Right lobe of liver (tissue), 6 donors: Measurements from ENCODE around the gene C1orf116. TPM values are rescaled to one million over a fixed set of nuclear protein-coding genes. Genes with fewer than 3 reads are reported as not detected.

Experiments
- ATAC-seq, 4 donors: fragments of 200-7000 bp; cut with Tn5 transposase; one replicate each; pipeline ENCODE4 v1.9.1; 2020; ENCODE audit warnings: mild to moderate bottlenecking in 4 of 4, moderate library complexity in 4 of 4
- DNase-seq, 3 donors: peaks; one replicate each; pipeline ENCODE4 v3.0.0-alpha.2; 2020
- H3K27ac ChIP-seq, 3 donors: fragments of 200-600 bp; one replicate each; pipeline ENCODE4 v1.8.0; 2022
- H3K27me3 ChIP-seq, 2 donors: fragments of 200-600 bp; one replicate each; pipeline ENCODE4 v1.8.0; 2022
- H3K36me3 ChIP-seq, 4 donors: fragments of 200-600 bp; sonication (generic) in 1 of 4; one replicate each; pipeline versions ENCODE4 v1.5.1 to v1.8.0; 2017 to 2022; ENCODE audit warnings: control low read depth in 1 of 4
- H3K4me1 ChIP-seq, 4 donors: fragments of 200-600 bp; sonication (generic) in 1 of 4; one replicate each; pipeline versions ENCODE4 v1.5.1 to v1.8.0; 2017 to 2022; ENCODE audit warnings: control low read depth in 1 of 4
- H3K4me3 ChIP-seq, 3 donors: fragments of 200-600 bp; one replicate each; pipeline ENCODE4 v1.8.0; 2022
- H3K9me3 ChIP-seq, 4 donors: fragments of 200-600 bp; sonication (generic) in 1 of 4; one replicate each; pipeline versions ENCODE4 v1.5.1 to v1.8.0; 2017 to 2022; ENCODE audit warnings: control low read depth in 1 of 4
- CTCF ChIP-seq, 4 donors: fragments of 200-600 bp in 3 of 4; fragments of 450-650 bp in 1 of 4; IDR thresholded peaks; one replicate each; pipeline versions ENCODE4 v1.5.1 to v1.8.0; 2016 to 2022; ENCODE audit warnings: antibody characterized with exemption in 4 of 4, mild to moderate bottlenecking in 2 of 4
- POLR2A ChIP-seq: fragments of 450-650 bp; IDR thresholded peaks from one replicate; pipeline ENCODE4 v1.6.1; 2017; ENCODE audit warnings: antibody characterized with exemption, mild to moderate bottlenecking
- WGBS: methylation state at CpG from one replicate; pipeline ENCODE4 v1.1.6; 2018; ENCODE audit warnings: low coverage, low lambda C conversion rate; ENCODE audit not compliant: insufficient coverage; ENCODE audit errors: missing lambda C conversion rate; 5-methylcytosine and 5-hydroxymethylcytosine counted together
- intact Hi-C, 2 donors: fragments of 100-400 bp; cut with DNase I; formaldehyde crosslinking; loops; one replicate each; pipeline versions ENCODE4 v1.11.2 to v1.14.1; 2022
- total RNA-seq, 6 experiments: library from RNA; depleted of rRNA in 2 of 6; stranded (reverse); fragments of >200 nt in 2 of 6; fragmentation: NEBNext Ultra II Directional in 3 of 6; extraction: Animal tissue kit (Norgen Biotek cat#: 25700) in 3 of 6; gene quantifications; one replicate each; pipeline versions ENCODE4 v1.1.0 to v1.2.4, GENCODE V29; 2016 to 2023
- donor health status: DM: no; HTN: yes; CAD: no.
- donor health status: DM: no; HTN: no; CAD: no.
- donor health status: DM: no; HTN: no; CAD: no.
- donor health status: DM: no; HTN: yes; CAD: no.
- donor health status: DM: no; HTN: yes; CAD: no.

The C1orf116 gene
- total RNA-seq, 6 experiments from 2014 or later: 0.27 to 0.68 (median 0.37) TPM

GRCh38 chr1:207019161-207019560 is 13.4 kb downstream of the C1orf116 start:
- intact Hi-C loops: no loop called here
- no peaks in the 10 kb centered on the region for H3K4me1 ChIP-seq
- DNase-seq: no peak
- H3K36me3 ChIP-seq: no peaks in the 10 kb centered on the region
- TF ChIP-seq CTCF (IDR thresholded peaks at IDR 0.05) (no peak), POLR2A (no peak)
- no peaks in the 10 kb centered on the region for H3K9me3 ChIP-seq
- 67% methylated on average over 1 of the region's 2 CpGs for WGBS
- no peak overlapping the region for H3K4me3 ChIP-seq
- no peak overlapping the region for H3K27ac ChIP-seq
- no peaks in the 10 kb centered on the region for H3K27me3 ChIP-seq
- no peak for ATAC-seq

- Histone ChIP-seq H3K4me1 (no peaks in the 10 kb centered on the region), H3K27me3 (no peaks in the 10 kb centered on the region), H3K9me3 (no peaks in the 10 kb centered on the region), H3K36me3 (no peaks in the 10 kb centered on the region), H3K4me3 (no peak overlapping the region), H3K27ac (no peak overlapping the region)
- 67% methylated on average over 4 of the region's 4 CpGs for WGBS
- ATAC-seq (no peak), DNase-seq (no peak)
- TF ChIP-seq CTCF (IDR thresholded peaks at IDR 0.05) (no peak), POLR2A (no peak)
- intact Hi-C loops: no loop called here
These were observed 13.8 kb downstream of the C1orf116 start for GRCh38 chr1:207018707-207019106.

- no peaks in the 10 kb centered on the region for H3K9me3 ChIP-seq
- H3K27ac ChIP-seq: no peak overlapping the region
- H3K27me3 ChIP-seq: no peaks in the 10 kb centered on the region
- DNase-seq (no peak), ATAC-seq (peak; percentile 35 to 60 (median 46))
- no peak overlapping the region for H3K4me3 ChIP-seq
- no peaks in the 10 kb centered on the region for H3K4me1 ChIP-seq
- intact Hi-C loops: no loop called here
- H3K36me3 ChIP-seq: no peaks in the 10 kb centered on the region
- 55% methylated on average over 7 of the region's 7 CpGs for WGBS
- TF ChIP-seq CTCF (IDR thresholded peaks at IDR 0.05) (no peak), POLR2A (no peak)
These were observed 14.7 kb downstream of the C1orf116 start for GRCh38 chr1:207017615-207018559.

- TF ChIP-seq CTCF (IDR thresholded peaks at IDR 0.05) (no peak), POLR2A (no peak)
- Histone ChIP-seq H3K9me3 (no peaks in the 10 kb centered on the region), H3K27ac (no peak overlapping the region), H3K27me3 (no peaks in the 10 kb centered on the region), H3K36me3 (no peaks in the 10 kb centered on the region), H3K4me3 (no peak overlapping the region), H3K4me1 (no peaks in the 10 kb centered on the region)
- WGBS: 60% methylated on average over 1 of the region's 3 CpGs
- intact Hi-C loops: no loop called here
- no peak for DNase-seq
- ATAC-seq: no peak
These were observed 16.8 kb downstream of the C1orf116 start for GRCh38 chr1:207015791-207016190.
